Stimulated activated CD8-positive, alpha-beta memory T cell treated with anti-CD3 and anti-CD28 coated beads, Interleukin-2, amount 100 ng/mL, for 48 hours (primary cell): ENCODE results near the gene ATP11C.
"Not testable (repeated sequence)": the region's sequence is repeated elsewhere in the genome, so short reads cannot be mapped to it uniquely, and the experiment has no call there.

Experiments used
- DNase-seq, 2 donors: peaks; one replicate each; pipeline ENCODE4 v3.0.0-alpha.2; 2020; ENCODE audit warnings: low read depth in 2 of 2

The ATP11C gene

DNA sequence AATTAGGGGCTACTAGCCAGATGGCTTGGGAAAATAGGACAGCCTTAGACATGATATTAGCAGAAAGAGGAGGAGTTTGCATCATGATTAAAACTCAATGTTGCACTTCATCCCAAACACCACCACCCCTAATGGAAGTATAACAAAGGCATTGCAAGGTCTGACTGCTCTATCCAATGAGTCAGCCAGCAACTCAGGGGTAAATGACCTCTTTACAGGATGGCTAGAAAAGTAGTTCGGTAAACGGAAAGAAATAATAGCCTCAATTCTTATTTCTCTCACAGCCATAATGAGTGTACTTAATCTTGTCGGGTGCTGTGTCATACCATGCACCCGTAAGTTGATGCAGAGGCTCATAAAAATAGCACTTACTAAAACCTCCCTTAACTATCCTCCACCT is 76.0 kb downstream of the ATP11C start:
- DNase-seq, result not testable (repeated sequence)

DNA sequence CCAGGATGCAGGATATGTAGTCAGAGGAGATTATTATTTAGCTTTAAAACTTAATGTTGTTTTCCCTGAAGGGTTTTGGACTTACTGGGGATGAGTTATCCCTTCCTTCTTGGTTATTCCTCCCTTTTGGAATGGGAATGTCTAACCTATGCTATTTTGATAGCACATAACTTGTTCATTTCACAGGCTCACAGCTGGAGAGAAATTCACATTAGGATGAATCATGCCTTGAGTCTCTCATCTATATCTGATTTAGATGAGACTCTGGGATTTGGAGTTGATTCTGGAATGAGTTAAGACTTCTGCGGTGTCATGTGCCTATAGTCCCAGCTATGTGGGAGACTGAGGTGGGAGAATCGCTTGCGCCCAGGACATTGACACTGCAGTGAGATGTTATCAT is 81.1 kb downstream of the ATP11C start:
- DNase-seq, result no peak

DNA sequence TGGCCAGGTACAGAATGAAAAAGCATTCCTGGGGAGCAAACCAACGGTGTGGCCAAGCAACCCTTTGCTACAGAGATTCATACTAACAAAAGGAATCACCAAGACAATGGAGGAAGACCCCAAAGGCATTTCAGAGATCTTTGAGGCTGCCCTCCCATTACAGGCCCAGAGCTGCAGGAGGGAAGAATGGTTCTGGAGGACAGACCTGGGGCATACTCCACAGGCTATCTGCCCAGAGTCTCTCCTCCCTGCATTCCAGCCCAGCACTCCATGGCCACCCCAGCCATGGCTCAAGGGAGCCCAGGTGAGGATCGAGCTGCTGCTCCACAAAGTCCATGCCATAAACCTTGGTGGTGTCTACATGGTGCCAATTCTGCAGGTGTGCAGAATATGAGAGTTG is 81.9 kb downstream of the ATP11C start:
- DNase-seq, result no peak

DNA sequence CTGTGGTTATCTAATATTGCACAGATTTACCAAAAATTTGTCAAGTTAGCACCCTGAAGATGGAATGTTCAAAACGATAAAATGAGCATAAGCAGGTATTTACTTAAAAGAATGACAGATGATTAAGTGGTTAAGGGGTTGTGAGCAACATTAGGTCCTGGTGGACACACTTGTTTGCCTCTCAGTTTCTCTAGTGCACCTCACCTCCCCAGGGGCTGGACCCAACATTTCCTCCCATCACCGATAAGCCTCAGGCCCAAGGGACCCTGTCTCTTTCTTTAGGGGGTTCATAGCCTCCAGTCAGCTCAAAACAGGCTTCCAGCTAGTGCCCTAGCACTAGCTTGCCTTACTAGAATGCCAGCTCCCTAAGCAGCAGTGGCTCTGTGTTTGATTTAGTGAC is 88.0 kb downstream of the ATP11C start:
- no peak for DNase-seq

DNA sequence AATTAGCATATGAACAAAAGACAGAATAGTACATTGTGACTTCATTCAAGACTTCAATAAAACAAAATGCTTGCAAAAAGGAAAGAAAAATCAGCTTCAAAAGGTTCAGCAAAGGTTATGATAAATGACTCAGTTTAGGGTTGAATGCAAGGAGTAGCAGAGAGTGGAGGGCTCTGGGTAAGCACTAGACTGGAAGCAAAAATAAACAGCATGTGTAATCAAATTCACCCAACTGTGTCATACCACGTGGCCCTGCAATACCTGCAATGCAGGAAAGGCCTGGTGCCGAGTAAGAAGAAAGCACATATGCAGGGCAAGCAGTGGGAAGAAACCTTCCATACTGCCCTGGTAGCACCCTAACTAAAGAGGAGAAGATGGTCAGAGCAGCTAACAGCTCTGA is 88.7 kb downstream of the ATP11C start:
- no peak for DNase-seq

DNA sequence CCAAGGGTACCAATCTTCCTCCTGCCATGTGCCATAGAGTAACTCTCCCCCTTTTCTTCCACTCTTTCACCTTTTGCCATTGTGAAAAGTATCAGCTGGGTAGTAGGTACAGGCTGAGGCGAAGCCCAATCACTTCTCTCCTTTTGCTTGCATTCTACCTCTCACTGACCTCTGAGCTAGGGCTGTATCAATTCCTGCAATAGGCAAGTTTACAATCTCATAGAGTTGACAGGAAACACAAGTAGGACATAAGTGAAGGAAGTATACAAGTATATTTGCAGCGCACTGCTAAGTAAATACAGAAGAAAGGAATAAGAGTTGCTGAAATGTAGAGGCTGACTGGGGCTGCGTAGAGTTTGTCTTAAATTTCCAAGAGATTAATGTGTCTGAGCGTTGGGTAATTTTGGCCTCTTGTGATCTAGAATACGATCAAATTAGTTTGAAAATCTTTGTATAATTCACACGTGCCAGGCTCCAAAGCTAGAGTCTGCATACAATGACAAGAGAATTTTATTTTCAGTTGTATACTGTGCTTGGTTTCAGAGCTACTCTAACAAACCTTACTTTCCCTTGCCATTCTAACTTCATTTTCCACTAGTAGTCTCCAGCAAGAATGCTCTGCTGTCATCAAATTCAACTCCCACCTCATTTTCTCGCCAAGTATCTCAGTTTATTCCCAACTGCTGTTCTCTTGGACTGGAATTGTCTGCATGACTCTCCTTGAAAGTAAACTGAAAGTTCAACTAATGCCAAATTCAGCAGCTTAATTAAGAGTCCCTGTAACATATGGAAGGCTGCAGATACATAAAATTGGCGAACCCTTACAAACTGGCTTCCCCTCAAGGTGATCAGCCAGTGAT is 90.3 kb downstream of the ATP11C start:
- no peak for DNase-seq

DNA sequence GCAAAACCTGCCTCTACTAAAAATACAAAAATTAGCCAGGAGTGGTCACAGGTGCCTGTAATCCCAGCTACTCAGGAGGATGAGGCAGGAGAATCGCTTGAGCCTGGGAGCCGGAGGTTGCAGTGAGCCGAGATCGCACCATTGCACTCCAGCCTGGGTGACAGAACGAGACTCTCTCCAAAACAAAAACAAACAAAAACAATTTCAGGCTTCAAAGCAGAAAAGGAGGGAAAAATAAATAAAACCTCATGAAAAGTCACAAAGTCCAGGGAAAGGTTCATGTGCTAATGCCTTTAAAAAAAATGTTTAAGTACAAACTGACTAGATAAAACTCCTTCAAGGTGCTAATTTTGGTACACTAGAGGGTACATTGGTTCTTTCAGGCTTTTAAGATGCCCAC is 96.5 kb downstream of the ATP11C start:
- DNase-seq, result not testable (repeated sequence)

DNA sequence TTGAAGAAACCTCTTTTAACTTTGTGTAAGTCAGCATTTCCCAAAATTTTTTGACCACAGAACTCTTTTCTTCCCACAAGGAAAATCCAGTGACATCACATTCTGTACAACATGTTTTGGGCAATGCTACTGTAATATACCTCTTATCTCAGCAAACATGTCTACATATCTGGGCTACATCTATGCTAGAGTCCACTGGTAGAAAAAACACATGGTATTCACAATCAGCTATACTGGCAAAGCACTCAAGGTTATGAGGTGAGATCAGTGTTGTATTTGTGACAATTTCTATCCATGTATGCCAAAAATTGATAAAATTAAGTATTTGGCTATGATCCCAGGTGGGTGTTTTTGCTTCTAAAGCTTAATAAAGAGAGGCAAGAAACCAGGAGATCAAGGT is 98.0 kb downstream of the ATP11C start:
- DNase-seq, result no peak

DNA sequence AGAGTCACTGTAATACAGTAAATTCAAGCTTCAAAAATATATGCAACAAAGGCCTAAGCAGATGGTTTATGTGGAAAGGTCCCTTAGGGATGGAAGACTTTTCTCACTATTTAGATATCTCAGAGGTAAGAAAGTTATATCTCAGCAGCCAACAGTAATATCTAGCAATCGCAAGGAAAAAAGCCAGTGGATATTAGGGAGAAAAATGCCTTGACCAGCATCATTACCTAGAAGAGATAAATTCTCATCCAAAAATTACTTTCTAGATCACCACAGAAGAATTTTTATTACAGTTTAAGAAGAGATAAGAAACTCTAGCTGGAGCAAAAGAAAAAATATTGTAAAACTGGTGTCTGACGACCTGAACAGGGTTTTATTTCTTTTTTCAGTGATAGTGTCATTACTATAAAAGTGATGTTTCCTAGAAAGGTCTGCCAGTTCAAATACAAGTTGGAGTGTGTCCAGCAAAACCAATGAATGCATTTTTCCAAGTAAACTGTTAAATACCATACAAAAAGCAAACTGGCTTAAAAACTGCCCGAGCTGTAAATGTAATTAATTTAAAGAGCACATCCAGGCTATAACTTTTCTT is 100.0 kb downstream of the ATP11C start:
- no peak for DNase-seq

DNA sequence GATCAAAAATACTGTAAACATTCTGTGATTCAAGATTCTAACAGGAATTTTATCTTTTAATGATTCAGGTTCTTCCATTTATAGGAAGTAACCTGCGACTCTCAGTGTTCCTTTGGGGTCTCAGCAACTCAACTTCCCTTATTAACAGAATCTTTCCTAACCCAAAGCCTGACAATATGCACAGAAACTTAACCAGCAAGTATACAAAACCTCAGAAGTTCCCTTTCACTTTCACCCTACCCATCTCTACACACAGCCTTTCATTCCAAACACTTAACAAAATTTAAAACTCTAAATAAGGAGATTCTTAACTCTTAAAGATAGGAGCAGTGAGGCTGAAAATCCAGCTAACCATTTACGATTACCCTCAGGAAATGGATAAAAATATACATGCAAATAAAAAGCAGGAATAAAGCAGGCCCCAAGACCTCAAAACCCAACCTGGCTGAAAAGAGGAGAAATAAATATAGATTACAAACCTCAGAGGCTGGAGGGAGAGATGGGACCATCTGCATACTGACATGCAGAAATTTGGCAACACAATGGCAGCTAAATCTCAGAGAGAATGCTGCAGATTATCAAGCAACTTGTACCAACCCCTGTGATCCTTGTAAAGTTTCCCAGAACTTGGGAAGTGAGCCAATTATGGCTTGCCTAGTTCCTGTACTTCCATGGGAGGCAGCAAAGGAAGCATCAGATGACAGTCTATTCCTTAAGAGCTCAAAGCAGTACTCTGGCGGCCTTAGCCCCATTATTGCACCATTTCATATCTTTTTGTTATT is 101.0 kb downstream of the ATP11C start:
- DNase-seq, result no peak

DNA sequence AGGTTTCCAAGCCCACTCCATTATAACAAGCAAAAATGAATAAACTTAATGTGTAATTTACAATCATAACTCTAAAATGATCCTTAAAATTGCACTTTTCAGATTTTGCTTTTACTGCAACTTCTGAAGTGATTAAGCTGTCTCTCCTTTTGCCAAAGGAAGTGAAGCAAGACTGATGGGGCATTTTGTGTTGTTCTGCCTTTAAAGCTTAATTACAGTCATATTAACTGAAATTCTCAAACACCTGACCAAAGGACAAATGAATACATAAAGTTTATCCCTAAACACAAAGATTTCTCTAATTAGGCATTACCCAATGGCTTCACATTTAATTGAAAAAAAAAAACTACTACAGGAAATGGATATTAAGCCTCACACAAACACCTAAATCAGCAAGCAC is 101.8 kb downstream of the ATP11C start:
- no peak for DNase-seq

DNA sequence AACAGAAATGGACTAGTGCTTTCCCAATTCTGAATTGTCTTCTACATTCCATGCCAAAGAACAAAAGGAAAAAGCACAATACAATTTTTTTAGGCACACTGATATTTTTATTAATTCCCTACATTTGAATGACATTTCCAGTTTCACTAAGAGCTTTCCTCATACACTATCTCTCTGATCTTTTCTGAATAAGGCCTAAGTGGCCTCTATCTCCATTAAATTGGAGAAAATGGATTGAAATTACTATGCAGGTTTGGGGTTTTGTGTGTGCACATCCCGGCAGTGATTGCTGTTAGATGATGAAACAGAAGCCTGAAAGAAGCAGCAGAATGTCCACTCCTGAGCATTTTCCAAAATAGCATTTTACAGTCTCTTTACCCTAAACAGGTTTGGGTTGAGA is 104.0 kb downstream of the ATP11C start:
- DNase-seq, result no peak

DNA sequence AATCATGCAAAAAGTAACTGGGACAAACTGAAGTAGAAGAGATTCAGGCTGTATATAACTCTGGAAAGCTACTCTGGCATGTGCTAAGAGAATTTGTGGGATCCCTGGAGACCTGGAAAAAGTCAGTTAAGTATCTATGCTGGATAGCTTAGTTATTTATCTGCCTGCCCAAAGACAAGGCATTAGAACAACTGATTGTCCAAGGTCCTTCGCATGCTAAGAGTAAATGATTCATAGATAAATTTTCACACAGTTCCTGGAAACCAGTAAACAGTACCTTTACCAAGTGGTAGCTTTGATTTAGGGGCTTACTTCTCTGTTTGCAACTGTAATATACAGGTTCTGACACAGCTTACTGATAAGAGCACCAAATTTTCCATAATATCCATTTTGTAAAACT is 104.8 kb downstream of the ATP11C start:
- no peak for DNase-seq

DNA sequence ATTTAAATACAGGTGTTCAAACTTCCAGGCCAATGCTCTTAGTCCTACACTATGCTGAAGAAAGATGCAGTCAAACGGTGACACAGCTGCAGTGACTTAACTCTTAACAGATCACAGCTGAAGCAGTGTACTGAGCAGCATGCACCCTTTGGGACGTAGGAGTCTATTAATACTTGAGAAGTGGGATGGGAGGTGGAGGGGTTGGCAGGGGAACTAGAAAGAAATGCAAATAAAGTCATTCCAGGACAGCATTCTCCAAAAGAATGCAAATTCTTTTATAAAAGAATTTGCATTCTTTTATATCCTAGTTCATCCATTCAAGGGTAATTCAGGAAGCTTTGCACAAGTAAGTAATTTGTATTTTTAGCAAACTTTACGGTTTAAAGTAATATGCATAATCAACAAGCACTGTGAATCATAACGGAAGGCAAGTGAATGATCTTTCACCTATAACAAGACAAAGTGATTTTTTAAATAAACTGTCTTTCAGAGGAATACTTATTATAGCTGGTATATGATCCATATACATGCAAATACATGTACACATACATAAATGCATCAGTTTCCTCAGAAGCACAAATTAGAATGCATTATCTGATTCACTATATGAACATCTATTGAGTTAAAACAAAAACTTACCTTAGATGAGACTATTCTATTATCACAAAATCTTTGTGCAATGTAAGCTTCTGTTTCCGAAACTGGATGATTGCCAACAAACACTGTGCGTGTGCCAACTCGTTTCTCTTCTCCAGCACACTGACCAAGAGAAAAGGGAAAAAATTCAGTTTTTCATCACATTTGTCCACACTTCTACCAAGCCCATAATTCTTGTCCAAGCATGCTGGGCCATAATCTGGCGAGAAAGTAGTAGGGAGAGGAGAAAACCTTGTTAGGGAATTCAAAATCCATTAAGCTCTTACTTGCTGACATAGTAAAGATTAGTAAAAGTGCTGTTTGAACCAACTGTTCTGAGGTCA is 106.5 kb downstream of the ATP11C start:
- DNase-seq, result no peak

DNA sequence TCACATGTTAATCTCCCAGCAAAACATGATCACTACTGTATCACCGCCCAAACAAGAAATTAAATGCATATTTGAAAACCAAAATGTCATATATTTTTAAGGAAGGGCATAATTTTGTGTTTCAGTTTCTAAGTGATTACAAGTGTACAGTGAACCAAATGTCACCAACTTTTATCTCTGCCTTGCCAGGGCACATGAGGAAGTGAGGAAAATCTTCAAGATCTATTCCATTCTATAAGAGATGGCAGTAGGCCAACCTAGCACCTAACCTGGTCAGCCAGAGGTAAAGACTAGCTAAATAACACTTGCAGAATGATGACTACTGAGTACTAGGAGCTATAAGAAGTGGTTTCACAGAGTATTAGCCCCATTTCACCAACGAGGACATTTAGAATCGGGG is 107.2 kb downstream of the ATP11C start:
- no peak for DNase-seq

DNA sequence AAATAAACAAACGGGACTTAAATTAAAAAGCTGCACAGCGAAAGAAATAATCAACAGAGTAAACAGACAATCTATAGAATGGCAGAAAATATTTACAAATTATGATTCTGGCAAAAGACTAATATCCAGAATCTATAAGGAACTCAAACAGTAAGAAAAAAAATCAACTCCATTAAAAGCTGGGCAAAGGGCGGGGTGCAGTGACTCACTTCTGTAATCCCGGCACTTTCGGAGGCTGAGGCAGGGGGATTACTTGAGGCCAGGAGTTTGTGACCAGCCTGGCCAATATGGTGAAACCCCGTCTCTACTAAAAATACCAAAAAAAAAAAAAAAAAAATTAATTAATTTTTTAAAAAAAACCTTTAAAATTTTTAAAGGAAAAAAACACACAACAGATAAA is 109.0 kb downstream of the ATP11C start:
- DNase-seq, result no peak

DNA sequence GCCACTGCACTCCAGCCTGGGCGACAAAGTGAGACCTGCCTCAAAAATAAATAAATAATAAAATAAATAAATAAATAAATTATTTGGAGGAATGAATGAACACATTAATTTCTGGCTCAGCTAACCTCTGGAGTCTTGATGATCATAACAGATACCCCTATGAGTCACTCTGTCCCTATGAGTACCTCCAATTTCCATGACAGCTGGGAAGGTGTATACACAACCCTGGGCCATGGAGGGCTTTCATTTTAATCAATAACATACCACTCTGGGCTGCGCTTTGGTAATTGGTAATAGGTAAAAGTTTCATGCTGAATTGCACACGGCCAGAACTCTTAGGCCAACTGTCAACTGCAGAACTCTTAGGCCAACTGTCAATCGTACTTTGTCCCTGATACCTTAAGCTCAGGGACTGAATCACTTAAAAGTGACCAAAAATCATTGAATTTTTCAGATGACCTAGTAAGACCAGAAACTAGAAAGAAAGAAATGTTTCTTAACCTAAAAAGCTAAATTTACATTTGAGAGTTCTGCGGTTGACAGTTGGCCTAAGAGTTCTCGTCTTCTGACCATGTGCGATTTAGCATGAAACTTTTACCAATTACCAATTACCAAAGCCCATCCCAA is 112.4 kb downstream of the ATP11C start:
- no peak for DNase-seq

DNA sequence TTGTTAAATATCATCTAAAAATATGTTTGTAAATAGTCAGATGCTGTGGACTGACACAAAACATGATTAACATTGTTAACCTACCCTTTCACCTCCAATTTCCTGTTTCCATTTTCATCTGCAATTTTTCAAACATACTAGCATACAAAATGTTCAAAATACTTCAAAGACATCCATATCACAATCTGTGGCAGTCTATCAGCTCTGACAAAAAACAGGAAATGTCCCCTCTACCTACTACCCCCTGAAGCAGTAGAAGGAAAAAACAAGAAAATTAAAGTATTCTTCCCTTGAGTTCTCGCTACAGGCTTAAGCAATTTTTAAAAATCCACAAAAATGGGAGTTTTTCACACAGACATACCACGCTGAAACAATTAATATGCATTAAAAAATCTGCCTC is 116.6 kb downstream of the ATP11C start:
- DNase-seq, result no peak

DNA sequence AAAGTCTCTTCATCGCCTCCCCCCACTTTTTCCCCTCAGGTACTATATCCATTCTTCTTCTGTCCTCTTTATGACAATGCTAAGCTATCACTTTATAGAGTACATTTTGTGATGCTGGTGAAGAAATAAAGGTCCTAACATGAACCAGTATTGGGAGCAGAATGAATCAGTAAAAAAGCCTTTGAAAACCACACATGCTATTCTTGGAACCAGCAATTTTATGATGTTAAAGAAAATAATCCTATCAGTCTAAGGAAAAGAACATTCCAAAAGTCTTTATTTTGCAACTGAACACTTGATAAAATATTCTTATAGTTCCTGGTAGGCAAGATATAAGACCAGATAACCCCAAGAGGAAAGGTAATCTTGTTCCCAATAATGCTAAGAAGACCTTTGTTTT is 117.1 kb downstream of the ATP11C start:
- no peak for DNase-seq

DNA sequence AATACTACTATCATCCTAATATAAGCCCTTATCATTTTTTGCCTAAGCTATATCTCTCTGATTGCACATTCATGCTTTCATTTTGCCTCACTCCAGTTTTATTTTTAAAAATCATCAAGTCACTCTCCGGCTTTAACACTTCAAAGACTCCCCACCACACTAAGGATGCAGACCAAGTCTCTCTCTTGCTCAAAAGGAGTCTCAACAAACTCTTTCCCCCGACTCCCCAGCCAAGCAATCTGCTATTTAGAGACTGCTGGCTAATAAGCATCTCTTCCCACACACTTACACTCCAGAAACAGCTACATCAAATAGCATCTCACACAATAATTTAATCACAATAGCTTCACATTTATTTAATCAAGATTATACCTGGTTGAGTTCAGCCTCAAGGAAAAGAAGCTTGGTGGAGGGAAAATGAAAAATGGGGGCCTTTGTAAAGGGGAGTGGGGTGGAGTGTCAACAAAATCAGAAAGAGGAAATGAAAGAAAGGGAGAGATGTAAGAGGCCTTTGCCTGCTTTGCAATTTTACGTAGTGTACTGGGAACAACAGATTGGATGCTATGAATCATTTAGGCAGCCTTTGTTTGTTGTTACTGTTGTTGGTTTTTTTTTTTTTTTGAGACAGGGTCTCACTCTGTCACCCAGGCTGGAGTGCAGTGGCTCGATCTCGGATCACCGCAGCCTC is 120.8 kb downstream of the ATP11C start:
- DNase-seq, result no peak

DNA sequence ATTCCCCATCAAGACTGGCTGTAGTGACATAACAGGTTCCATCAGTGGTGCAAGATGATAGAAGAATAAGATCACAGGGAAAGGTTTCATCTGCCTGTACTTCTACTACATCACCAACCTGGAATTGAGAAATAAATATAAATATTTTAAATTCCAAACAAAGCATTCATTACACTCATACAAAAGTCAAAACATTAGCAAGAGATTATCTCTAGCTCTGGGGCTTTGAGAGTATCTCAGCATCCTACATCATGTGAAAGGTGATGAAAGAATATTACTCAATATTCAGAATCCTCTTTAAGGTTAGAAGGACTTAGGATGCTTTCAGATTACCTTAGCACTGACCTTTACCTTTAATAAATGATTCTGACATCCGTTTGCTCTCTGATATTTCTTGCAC is 128.4 kb downstream of the ATP11C start:
- no peak for DNase-seq
